GM18507 (cell line): ENCODE measurements around the gene DDX20.
A peak's percentile ranks its signal among the peaks of the same experiment; 100 is the strongest.

Experiments used
- DNase-seq: peaks from one replicate; pipeline ENCODE4 v3.0.0; 2011; ENCODE audit warnings: low read depth; ENCODE audit not compliant: insufficient read length; ENCODE audit errors: extremely low spot score
- FAIRE-seq: peaks from 2 replicates; lab custom pipeline; 2011; peaks lifted over from hg19 to GRCh38; lab: Jason Lieb, UNC

The DDX20 gene

GRCh38 chr1:111745675-111746613 is 9.8 kb upstream of the DDX20 start:
- FAIRE-seq (no peak), DNase-seq (no peak)

- FAIRE-seq (no peak), DNase-seq (no peak)
Observed at GRCh38 chr1:111746614-111746999, 9.1 kb upstream of the DDX20 start.

GRCh38 chr1:111747282-111747734 is 8.4 kb upstream of the DDX20 start:
- DNase-seq (peak; percentile 46), FAIRE-seq (peak; percentile 84)

GRCh38 chr1:111747947-111748346 is 7.8 kb upstream of the DDX20 start:
- FAIRE-seq, result no peak
- no peak for DNase-seq

GRCh38 chr1:111749628-111750027 is 6.1 kb upstream of the DDX20 start:
- DNase-seq (no peak), FAIRE-seq (no peak)

GRCh38 chr1:111750856-111751255 is 4.8 kb upstream of the DDX20 start:
- no peak for DNase-seq
- FAIRE-seq, result no peak

GRCh38 chr1:111751906-111752575 is 3.7 kb upstream of the DDX20 start:
- FAIRE-seq (no peak), DNase-seq (no peak)

GRCh38 chr1:111754984-111755330 is 744 bp upstream of the DDX20 start:
- DNase-seq (peak; percentile 12), FAIRE-seq (no peak)

- no peak for FAIRE-seq
Observed at GRCh38 chr1:111756124-111756513, 418 bp downstream of the DDX20 start.

GRCh38 chr1:111758373-111758772 is 2.7 kb downstream of the DDX20 start:
- FAIRE-seq, result no peak
- no peak for DNase-seq

More at GRCh38 chr1:111756124-111756513, 418 bp downstream of the DDX20 start:
- peak; percentile 15 for DNase-seq

GRCh38 chr1:111761717-111762116 is 6.0 kb downstream of the DDX20 start:
- no peak for DNase-seq
- FAIRE-seq, result no peak

- FAIRE-seq (no peak), DNase-seq (no peak)
Observed at GRCh38 chr1:111762332-111762731, 6.6 kb downstream of the DDX20 start.

GRCh38 chr1:111768023-111768422 is 12.3 kb downstream of the DDX20 start:
- no peak for DNase-seq

GRCh38 chr1:111768625-111769024 is 12.9 kb downstream of the DDX20 start:
- no peak for FAIRE-seq
- DNase-seq, result no peak

More at GRCh38 chr1:111768023-111768422, 12.3 kb downstream of the DDX20 start:
- no peak for FAIRE-seq

- FAIRE-seq, result peak; percentile 84
- no peak for DNase-seq
Observed at GRCh38 chr1:111769517-111770146, 13.9 kb downstream of the DDX20 start.

GRCh38 chr1:111770916-111771315 is 15.2 kb downstream of the DDX20 start:
- FAIRE-seq (no peak), DNase-seq (no peak)

GRCh38 chr1:111775966-111776365 is 20.3 kb downstream of the DDX20 start:
- FAIRE-seq, result no peak

GRCh38 chr1:111776391-111776790 is 20.7 kb downstream of the DDX20 start:
- DNase-seq, result no peak
- no peak for FAIRE-seq

More at GRCh38 chr1:111775966-111776365, 20.3 kb downstream of the DDX20 start:
- DNase-seq, result no peak

- DNase-seq (no peak), FAIRE-seq (no peak)
Observed at GRCh38 chr1:111776861-111777260, 21.2 kb downstream of the DDX20 start.

- FAIRE-seq, result no peak
Observed at GRCh38 chr1:111777301-111777700, 21.6 kb downstream of the DDX20 start.

More at GRCh38 chr1:111777301-111777700, 21.6 kb downstream of the DDX20 start:
- DNase-seq, result no peak
